CD4-positive, alpha-beta T cell treated with Interleukin-6 at 100 ng/mL for 8 hours (primary cell): ENCODE results near the gene PTPN3.
"Not testable (repeated sequence)": the region's sequence is repeated elsewhere in the genome, so short reads cannot be mapped to it uniquely, and the experiment has no call there.

Experiments used
- DNase-seq: peaks from one replicate; pipeline ENCODE4 v3.0.0-alpha.2; 2020; ENCODE audit warnings: mixed read lengths, low spot score

The PTPN3 gene

DNA sequence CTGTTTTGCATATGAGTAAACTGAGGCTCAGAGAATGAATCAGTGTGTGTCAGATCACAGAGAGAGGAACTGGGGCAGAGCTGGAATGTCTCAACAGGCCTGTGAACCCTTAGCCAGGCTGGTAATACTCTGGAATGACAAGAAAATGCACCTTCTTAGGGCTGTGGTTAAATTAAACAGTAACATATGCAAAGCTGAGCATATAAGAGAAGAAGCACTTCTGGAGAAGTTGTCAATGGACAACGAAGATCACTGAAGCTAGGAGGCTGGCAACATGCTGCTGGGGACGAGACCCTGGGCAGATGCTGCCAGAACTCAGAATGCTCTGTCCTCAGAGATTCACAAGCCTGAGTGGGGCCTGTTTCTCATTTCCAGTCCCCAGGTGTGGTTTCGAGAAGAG is 112.6 kb downstream of the PTPN3 start:
- DNase-seq: no peak

DNA sequence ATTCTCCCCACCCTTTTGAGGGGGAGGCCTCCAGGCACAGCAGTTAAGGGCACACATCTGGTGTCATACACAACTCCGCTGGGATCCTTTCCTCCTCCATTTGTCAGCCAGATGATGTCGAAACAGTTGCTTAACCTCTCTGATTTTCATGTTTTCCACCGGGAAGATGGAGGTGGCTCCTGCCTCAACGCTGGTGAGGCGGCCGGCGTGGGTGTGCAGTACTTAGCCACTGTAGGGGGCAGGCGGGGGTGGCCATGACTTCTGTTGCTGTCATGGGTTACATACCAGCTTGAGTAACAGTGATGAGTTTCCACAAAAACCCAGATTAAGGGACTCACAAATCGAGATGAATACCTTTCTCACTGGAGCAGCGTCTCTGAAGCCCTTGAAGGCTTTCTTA is 114.2 kb downstream of the PTPN3 start:
- no peak for DNase-seq

DNA sequence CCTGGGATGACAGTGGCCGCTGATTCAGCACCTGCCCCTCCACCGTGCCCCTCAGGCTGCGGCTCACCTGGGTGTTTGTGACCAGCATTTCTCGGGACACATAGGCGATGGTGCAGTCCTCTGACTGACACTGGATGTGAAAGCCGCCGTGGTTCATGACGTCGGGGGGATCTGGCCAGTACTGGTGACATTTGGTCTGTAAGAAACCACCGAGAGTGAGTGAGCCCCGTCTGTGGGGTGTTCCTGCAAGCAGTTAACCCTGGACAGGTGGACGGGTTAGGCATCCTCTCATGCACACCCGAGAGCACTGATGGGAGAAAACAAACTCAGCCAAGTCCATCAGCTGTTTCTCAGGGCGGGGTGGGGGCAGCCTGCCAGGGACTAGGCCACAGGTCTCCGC is 114.8 kb downstream of the PTPN3 start:
- DNase-seq: no peak

DNA sequence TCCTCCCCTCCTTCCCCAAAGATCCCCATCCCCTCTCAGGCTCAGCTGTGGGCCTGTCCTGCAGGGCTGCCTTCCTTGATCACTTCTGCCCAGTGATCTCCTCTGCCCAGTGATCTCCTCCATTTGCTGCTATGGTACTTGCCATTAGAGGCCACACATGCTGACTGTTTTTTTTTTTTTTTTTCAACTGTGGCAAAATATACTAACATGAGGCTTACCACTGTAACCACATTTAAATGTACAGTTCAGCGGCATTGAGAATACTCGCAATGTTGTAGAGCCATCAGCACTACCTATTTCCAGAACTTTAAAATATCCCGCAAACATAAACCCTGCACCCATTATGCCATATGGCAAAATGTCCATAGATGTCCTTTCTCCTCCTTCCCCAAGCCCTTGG is 115.5 kb downstream of the PTPN3 start:
- no peak for DNase-seq

DNA sequence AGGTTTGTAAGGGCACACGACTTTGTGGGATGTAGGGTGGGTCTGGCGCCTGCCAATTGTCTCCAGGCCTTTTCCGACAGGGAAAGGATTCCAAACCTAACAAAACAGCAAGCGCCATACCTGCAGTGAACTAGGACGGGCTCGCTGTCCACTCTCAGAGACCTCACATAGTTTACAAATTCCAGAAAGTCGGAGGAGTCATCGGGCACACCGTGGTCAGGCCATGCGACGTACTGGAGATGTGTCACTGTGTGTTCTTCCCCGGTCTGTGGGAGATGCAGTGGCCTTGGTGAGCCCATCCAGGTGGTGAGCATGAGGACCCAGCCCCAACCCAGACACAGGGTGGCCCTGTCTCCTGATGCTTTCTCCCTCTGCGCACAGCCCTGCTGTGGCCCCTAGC is 115.9 kb downstream of the PTPN3 start:
- DNase-seq: no peak

DNA sequence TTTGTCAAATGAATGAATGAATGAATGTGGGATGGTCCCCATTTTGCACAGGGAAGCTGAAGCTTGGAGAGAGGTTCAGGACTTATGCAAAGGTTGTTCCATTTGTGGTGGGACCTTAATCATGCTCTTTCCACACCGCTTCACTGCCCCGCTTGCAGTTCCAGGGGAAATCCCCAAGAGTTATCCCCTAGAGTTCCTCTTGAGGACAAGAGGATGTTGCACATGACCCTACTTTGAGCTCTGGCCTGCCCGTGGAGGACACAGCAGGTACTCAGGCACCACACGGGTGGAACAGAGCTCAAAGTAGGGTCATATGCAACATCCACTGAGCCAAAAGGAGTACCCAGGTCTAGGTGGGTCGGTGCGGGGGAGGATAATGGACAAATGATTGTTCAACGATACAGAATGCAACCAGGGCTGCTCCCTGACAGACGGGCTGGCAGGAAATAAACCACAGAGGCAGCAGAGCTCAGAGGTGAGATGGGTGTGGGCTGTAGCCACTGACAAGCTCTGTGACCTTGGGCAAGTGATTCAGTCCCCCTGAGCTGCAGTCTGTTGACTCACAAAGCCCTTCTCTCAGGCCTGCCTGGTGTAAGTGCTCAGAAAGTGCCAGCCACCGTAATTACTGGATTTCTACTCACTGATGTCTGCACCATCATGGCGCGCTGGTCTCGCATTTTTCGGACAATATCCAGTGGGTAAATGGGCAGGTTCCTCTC is 116.9 kb downstream of the PTPN3 start:
- no peak for DNase-seq

DNA sequence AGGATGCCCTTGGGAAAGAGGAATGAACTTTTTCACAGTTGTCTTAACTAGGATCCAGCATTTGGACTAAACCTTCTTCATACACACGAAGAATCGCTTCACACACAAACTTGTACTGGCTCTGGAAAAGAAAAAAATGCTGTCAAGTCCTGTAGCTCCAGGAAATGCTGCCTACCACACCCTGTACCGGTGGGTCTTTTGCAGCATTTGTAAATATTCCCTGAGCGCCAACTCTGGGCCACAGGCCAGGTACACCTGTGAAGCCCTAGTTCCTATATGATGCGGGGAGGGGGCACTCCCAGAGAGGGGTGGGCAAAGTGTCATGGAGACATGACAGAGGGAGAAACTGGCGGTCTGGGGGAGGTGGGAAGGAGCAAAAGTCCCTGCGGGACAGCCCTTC is 118.6 kb downstream of the PTPN3 start:
- DNase-seq: no peak

DNA sequence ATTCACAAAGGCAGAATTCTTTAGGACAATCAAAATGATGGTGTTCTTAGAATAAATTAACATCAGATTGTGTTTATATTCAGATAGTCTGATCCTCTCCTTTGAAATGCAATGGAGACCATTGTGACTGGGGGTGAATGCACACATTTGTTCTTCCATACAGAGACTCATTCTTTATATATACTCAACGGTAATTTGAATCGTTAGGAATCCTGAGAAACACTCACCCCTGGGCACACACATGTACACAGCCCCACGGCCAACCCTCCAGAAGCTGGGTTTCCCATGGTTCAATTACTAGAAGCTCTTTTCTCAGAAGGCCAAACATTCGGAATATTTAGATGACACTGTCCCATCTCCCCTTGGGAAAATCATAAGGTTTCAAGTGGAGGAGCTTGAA is 119.8 kb downstream of the PTPN3 start:
- DNase-seq: no peak

DNA sequence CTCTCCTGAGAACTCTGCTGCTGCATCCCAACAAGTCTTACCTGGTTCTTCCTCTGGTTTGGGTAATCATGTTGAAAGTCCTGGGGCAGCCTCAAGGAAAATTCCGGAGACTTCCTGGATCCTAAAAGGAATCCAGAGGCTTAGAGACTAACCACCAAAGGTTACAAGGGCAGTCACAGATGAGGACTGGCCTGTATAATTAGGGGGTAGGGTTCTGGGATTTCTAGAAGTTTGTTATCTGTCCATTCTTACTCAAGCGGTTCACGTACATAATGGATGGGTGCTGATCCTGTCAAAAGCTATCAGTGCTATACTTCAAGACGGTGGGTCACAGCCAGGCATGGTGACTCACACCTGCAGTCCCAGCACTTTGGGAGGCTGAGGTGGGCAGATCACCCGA is 125.9 kb downstream of the PTPN3 start:
- DNase-seq: no peak

DNA sequence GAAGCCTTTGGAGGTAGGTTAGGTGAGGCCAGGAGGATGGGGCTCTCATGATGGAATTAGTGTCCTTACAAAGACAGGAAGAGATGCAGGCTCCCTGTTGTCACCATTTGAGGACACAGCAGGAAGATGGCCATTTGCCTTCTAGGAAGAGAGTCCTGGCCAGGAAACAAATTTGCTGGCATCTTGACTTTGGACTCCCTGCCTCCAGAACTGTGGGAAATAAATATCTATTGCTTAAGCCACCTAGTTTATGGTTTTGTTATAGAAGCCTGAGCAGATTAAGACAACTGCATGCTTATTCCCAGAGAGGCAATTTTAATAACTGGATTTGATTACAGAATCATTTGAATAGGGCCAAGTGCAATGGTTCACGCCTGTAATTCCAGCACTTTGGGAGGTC is 126.7 kb downstream of the PTPN3 start:
- DNase-seq: no peak

DNA sequence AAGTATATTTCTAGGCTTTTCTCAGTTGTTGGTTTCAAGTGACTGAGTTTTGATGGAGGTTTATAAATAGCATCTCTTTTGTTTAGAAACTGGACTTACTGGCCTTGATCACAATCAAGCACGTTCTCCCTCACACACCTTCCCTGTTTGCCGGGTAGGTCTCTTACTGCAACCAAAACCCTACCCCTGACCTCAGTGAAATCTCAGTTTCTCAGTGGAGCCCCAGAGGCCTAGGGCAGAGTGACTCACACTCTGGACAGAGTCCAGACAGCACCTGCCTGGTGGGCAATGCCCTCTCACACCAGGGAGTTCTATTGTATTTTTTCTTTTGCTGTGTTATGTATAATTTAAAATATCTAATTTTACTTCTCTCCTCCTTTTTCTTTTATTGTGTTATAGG is 128.8 kb downstream of the PTPN3 start:
- no peak for DNase-seq

DNA sequence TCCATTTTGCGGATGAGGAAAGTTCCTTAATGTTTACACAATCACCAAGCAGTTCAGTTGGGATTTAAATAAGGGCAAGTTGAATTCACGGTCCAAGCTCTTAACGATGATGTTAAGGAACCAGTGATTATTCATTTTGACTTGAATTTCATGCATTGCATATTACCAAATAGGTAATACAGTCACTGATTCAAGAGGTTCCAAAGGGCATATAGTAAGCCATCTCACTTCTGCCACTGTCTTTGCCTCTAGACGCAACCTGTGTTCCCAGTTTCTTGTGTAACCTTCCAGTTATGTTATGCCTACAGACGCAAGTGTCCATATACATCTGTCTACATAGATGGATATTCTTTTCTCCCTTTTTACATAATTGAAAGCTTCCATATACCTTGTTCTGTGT is 137.3 kb downstream of the PTPN3 start:
- DNase-seq: no peak

DNA sequence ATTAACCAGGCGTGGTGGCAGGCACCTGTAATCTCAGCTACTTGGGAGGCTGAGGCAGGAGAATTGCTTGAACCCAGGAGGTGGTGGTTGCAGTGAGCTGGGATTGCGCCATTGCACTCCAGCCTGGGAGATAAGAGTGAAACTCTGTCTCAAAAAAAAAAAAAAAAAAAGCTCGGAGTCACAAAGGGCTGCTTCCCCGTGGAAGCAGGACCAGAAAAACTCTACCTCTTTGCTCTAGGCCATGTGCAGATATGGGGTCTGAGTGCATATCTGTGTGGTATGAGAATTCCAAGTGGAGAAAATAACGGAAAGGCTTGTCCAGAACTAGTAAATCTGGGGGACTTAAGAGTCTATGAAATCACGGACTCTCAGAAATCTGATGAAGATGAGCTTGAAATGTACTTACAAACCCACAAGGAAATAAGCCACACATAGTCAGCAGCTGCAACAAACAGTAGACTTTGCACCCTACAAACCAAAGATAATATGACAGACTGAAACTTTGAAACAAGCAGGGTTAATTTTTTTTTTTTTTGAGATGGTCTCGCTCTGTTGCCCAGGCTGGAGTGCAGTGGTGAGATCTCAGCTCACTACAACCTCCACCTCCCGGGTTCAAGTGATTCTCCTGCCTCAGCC is 139.0 kb downstream of the PTPN3 start:
- DNase-seq: not testable (repeated sequence)

DNA sequence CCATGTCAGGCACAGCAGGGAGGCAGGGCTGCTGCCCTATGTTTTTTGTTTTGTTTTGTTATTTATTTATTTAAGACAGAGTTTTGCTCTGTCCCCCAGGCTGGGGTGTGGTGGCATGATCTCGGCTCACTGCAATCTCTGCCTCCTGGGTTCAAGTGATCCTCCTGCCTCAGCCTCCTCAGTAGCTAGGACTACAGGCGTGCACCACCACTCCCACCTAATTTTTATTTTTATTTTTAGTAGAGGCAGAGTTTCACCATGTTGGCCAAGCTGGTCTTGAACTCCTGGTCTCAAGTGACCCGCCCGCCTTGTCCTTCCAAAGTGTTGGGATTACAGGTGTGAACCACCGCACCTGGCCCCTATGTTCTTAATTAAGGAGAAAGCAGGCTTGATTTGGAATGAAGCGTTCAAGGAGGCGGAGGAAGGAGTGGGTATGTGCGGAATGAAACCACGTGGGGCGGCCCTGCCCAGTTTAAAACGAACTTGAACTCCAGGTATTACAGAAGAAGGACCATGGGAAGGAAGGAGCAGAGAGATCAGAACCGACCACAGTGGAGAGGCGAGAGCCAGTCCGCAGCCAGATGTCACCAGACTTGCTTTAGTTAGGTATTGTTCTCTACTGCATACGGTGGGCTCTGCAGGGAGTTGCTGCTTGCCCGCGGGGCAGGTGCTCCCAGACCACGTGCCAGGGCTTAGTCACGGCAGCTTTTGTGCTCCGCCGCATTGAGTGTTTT is 142.4 kb downstream of the PTPN3 start:
- DNase-seq: no peak

DNA sequence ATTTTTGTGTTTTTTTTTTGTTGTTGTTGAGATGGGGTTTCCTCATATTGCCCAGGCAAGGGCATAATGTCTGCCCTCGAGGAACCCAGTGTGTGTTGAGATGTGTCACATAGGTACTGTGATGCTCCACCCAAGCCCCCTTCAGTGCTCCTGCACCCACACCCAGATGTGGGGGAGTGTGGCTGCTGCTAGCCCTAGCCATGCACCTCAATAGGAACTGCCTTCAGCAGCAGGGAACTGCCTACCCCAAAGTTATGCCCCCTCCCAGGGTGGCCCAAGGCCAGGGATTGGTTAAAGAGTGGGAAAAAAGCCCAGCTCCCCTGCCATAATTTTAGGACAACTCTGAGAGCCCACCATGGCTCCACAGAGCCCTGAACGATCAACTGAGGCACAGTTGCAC is 143.9 kb downstream of the PTPN3 start:
- DNase-seq: no peak

DNA sequence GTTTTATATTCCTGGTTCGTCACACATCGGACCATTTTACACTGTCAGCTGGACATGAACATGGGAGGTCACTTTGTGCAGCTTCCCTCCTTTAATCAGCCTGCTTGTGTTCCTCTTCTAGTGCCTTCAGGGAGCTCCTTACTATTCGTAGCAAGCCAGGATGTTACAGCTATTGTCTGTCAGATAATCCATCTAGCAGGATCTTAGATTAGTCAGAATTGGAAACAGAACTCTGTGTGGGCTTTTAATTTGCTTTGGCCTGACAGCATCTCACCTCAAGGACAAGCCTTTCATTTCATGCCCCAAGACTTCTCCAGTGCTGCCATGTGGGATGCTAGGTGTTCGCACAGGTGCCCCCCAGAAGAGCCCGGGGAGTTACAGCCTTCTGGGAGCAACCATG is 147.1 kb downstream of the PTPN3 start:
- no peak for DNase-seq

DNA sequence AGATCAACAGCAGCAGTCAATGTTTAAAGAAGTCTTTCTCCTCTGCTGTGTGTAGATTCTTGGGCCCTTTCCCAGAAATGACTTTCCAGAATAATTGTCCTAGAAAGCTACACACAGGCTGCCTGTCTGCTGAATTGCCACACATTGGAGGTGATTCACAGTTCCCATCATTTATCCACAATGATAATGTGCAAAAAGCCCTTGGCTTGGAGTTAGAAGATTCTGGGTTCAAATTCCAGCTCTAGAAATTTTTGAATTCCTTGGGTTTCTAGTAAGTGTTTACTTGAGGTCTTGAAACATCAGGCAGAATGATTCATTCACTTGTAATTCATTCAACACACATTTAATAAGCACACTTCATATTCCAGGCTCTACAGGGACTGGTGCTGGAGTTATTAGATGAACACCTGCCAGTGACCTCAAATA is 148.7 kb downstream of the PTPN3 start:
- no peak for DNase-seq

DNA sequence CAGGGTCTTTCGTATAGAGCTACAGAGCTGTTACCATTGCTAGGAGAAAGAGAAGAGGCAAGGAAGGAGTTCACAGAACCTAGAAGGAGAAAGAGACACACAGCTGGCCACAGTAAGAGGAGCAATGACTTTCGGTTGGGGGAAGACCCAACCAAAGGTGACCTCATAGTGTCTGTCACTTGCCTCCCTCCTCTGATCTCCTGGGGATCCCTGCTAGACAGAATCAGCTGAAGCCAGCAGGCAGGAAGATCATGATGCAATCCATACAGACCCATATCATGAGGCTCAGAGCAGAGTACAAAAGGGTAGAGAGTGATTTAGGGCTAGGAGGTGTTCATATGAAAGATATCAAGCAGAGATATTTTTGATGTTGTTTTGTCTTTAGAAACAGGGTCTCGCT is 151.2 kb downstream of the PTPN3 start:
- DNase-seq: no peak

DNA sequence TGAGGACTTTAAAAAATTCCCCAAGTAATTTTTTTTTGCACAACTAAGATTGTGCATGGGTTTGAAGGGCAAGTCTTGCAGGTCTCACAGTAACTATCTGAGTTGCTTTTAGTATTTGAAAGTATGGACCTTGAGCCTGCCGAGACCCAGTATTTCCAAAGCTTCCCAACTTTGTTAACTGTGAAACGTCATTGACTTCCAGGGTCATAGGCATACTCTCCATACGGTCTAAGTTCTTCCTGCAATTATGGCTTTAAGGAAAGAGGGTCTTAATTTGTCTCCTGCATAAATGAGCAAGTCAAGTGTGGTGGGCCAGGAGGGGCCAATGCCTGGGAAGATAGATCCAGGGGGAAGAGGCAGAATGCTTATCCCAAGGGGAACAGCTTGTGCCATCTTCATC is 153.2 kb downstream of the PTPN3 start:
- DNase-seq: no peak

DNA sequence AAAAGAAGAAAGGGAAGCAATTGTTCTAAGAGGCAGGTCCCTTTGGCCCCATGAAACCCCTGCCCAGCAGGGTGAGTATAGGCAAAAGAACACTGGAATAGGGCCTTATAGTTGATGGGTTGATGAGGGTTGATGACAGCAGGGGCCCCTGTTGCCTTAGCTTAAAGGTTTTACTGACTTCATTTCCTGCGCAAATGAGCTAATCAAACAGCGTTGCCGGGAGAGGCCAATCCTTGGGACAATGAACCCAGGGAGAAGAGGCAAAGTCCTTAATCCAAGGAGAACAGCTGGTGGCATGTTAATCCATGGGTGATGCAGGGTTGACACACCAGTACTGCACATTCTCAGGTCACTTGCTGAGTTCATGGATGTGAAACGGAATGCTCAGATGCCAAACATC is 155.2 kb downstream of the PTPN3 start:
- DNase-seq: no peak

DNA sequence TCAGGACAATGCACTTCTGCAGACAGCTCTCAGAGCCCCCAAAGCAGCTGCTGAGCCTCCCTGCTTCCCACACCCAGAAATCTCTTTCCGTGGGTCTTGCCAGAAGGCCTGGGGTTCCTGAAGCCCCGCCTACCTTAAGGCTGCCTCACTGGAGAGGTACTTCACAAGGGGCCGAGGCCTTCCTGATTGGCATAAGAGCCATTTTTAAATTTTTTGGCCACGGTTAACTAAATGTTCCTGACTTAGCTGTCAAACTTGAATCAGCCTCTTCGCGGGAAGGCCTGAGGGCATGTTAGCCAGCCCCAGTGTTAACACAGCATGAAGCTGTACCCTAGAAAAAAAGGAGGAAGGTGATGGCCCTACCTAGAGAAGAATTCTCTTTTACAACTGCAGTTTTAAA is 156.5 kb downstream of the PTPN3 start:
- DNase-seq: no peak

DNA sequence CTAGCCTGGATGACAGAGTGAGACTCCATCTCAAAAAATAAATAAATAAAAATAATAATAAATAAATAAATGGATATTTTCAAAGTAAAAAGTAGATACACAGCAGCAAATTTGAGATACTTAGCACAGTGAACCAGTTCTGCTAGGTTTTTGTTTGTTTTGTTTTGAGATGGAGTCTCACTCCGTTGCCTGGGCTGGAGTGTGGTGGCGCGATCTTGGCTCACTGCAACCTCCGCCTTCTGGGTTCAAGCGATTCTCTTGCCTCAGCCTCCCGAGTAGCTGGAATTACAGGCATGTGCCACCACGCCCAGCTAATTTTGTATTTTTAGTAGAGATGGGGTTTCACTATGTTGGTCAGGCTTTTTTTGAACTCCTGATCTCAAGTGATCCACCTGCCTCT is 157.1 kb downstream of the PTPN3 start:
- DNase-seq: not testable (repeated sequence)

DNA sequence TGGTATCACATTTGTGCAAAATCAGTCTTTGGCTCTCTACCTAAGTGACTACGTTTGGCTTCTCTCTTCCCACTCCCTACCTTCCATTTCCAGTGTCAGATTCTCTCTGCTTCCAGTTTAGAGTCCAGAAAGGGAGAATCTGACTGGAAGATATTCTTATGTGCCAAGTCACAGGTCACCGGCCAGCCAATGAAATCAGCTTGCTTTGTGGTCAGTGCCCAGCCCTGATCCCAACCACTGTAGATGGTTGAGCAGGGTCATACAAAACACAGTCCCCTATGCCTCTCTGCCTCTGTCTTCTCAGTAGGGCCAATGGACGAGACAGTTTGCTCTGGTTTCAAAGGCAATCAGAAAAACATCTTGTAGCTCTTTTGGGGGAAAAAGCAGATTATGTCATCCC is 161.7 kb downstream of the PTPN3 start:
- no peak for DNase-seq
